Heart left ventricle (tissue), 13 donors: ENCODE results near the gene SRGAP1.

Source experiments
- CTCF ChIP-seq, 12 donors: fragments of 200-600 bp; sonication (generic) in 4 of 12; IDR thresholded peaks; one replicate each; pipeline versions ENCODE4 v1.5.0 to v1.8.0; 2018 to 2022; ENCODE audit warnings: antibody characterized with exemption in 12 of 12, mild to moderate bottlenecking in 5 of 12
- POLR2A ChIP-seq, 2 donors: fragments of 450-650 bp; IDR thresholded peaks; one replicate each; pipeline ENCODE4 v1.6.1; 2017; ENCODE audit warnings: antibody characterized with exemption in 2 of 2, mild to moderate bottlenecking in 2 of 2, moderate library complexity in 2 of 2
- donor health status: ischemic (EF 13 %, LVEDD 7.1; RV severe dilation, severe dysfunction).
- donor health status: DM: no; HTN: yes; CAD: no.
- donor health status: DM: no; HTN: no; CAD: no.
- donor health status: ischemic (EF 25% LVEDD 6.9; RV normal size, moderate dysfunction).
- donor health status: ischemic (EF 25% LVEDD 5.7; RV mildly dilated, moderate dysfunction).
- donor health status: ischemic (EF 35%, LVEDD 5.7; RV mildly dilated, moderate dysfunction).
- donor health status: nonischemic (EF 11% LVEDD 7.7; RV severe dilation, severe dysfunction).
- donor health status: DM: yes; HTN: yes; CAD: no.
- donor health status: PGD.
- donor health status: ischemic (EF 29% LVEDD 5.4; RV normal size, mild dysfunction).
- donor health status: nonischemic (EF 23%, LVEDD 6.1; RV moderate dilation, normal function).

DNA sequence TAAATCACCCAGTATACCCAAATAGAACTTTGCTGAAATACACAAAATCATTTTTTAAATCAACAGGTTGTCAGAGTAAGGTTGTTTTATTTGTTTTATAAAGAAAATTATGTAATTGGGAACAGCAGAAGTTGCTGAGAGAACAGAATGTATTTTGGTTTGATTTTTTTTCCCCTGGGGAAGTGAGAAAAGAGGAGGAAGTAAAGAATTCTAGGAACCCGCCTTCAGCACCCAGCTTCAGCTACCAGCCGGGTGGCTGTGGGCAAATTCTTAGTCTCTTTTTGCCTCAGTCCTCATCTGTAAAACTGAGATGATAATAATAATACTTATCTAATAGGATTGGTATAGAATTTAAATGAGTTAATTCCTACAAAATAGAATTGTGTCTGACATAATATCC, 119.4 kb downstream of the SRGAP1 start:
- TF ChIP-seq CTCF (IDR thresholded peaks at IDR 0.05) (no peak), POLR2A (IDR thresholded peaks at IDR 0.05) (no peak)
